Muscle of arm (tissue), 12 donors: Measurements from ENCODE around the gene PYGO2. TPM values are rescaled to one million over a fixed set of nuclear protein-coding genes. Genes with fewer than 3 reads are reported as not detected.
A peak's percentile ranks its signal among the peaks of the same experiment; 100 is the strongest.

Source experiments
- DNase-seq: peaks from one replicate; pipeline ENCODE4 v3.0.0-alpha.2; 2013
- polyA plus RNA-seq, 12 donors: library from polyadenylated mRNA; unstranded; fragments of 120-200 nt; gene quantifications; one replicate each; pipeline ENCODE4 v1.2.1, GENCODE V29; 2013; ENCODE audit not compliant: insufficient read length in 12 of 12

Gene PYGO2
- polyA plus RNA-seq, 12 donors: 21.7 to 39.5 (median 28.7) TPM; not detected in 1

GRCh38 chr1:154966111-154966510 lies 4.5 kb upstream of the PYGO2 start:
- no peak for DNase-seq

- no peak for DNase-seq
These were observed 2.8 kb upstream of the PYGO2 start for GRCh38 chr1:154964359-154964758.

- no peak for DNase-seq
These were observed 2.1 kb upstream of the PYGO2 start for GRCh38 chr1:154963643-154964042.

GRCh38 chr1:154962795-154963330 lies 1.3 kb upstream of the PYGO2 start:
- no peak for DNase-seq

- DNase-seq: no peak
These were observed 671 bp upstream of the PYGO2 start for GRCh38 chr1:154962156-154962749.

GRCh38 chr1:154960446-154961136 lies 991 bp downstream of the PYGO2 start:
- no peak for DNase-seq

GRCh38 chr1:154959426-154959780 lies 2.2 kb downstream of the PYGO2 start:
- DNase-seq: no peak

GRCh38 chr1:154958681-154959425 lies 2.7 kb downstream of the PYGO2 start:
- no peak for DNase-seq

- no peak for DNase-seq
These were observed 3.5 kb downstream of the PYGO2 start for GRCh38 chr1:154958036-154958435.

- DNase-seq: no peak
These were observed 4.4 kb downstream of the PYGO2 start for GRCh38 chr1:154957091-154957657.

- peak; percentile 60 for DNase-seq
These were observed 5.0 kb downstream of the PYGO2 start for GRCh38 chr1:154956544-154956941.

GRCh38 chr1:154955718-154956543 lies 5.7 kb downstream of the PYGO2 start, which contains the start of gene PBXIP1:
TSS of gene PBXIP1 (minus strand) at chr1:154956099. CDS start at chr1:154953721, 2,378 bp downstream.
- peak; percentile 95 for DNase-seq

GRCh38 chr1:154955039-154955717 lies 6.4 kb downstream of the PYGO2 start:
- no peak for DNase-seq

- DNase-seq: no peak
These were observed 7.0 kb downstream of the PYGO2 start for GRCh38 chr1:154954541-154954940.

GRCh38 chr1:154953611-154954038 lies 8.0 kb downstream of the PYGO2 start:
- no peak for DNase-seq

- DNase-seq: no peak
These were observed 8.9 kb downstream of the PYGO2 start for GRCh38 chr1:154952664-154953063.

- DNase-seq: no peak
These were observed 9.5 kb downstream of the PYGO2 start for GRCh38 chr1:154951901-154952657.

GRCh38 chr1:154948079-154948478 lies 13.5 kb downstream of the PYGO2 start:
- no peak for DNase-seq

GRCh38 chr1:154945962-154946850 lies 15.4 kb downstream of the PYGO2 start:
- no peak for DNase-seq
